WTC11 (cell line): Measurements from ENCODE around the gene LRRC7.
"Not testable (repeated sequence)": the region's sequence is repeated elsewhere in the genome, so short reads cannot be mapped to it uniquely, and the experiment has no call there.

Source experiments
- AFF4 ChIP-seq: sonication (generic); formaldehyde crosslinking; IDR thresholded peaks from 2 replicates; pipeline ENCODE4 v1.8.1; 2023; ENCODE audit warnings: mild to moderate bottlenecking, missing genetic modification reagents, borderline replicate concordance
- CTCF ChIP-seq: fragments of 200-600 bp; IDR thresholded peaks from 2 replicates; pipeline ENCODE4 v1.8.0; 2022; ENCODE audit warnings: antibody characterized with exemption
- IRF1 ChIP-seq: sonication (generic); formaldehyde crosslinking; IDR thresholded peaks from 2 replicates; pipeline ENCODE4 v1.8.0; 2023; ENCODE audit warnings: missing genetic modification reagents

GRCh38 chr1:69928234-69928633, 360.5 kb downstream of the LRRC7 start:
- not testable (repeated sequence) for TF ChIP-seq CTCF; IRF1 (CRISPR knock-in tag); AFF4 (CRISPR knock-in tag)
